Stimulated activated naive CD8-positive, alpha-beta T cell treated with anti-CD3 and anti-CD28 coated beads, Interleukin-15, Interleukin-2, amounts not matched to agents 100 U/mL and 50 U/mL, for 24 hours (primary cell): ENCODE results near the gene MARS2.
"Not testable (repeated sequence)": the region's sequence is repeated elsewhere in the genome, so short reads cannot be mapped to it uniquely, and the experiment has no call there.

Source experiments
- ATAC-seq: fragments of 150-1000 bp; cut with Tn5 transposase; one replicate; pipeline ENCODE4 v1.10.0; 2021
- DNase-seq: peaks from one replicate; pipeline ENCODE4 v3.0.0; 2021

The MARS2 gene

DNA sequence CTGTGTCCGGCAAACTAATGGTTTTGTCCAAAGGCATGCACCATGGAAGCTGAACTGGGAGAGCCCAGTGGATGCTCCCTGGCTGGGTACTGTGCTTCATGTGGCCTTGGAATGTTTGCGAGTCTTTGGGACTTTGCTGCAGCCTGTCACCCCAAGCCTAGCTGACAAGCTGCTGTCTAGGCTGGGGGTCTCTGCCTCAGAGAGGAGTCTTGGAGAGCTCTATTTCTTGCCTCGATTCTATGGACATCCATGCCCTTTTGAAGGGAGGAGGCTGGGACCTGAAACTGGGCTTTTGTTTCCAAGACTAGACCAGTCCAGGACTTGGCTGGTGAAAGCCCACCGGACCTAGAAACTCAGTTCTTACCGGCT lies 1.7 kb downstream of the MARS2 start:
- DNase-seq: no peak
- no peak for ATAC-seq

DNA sequence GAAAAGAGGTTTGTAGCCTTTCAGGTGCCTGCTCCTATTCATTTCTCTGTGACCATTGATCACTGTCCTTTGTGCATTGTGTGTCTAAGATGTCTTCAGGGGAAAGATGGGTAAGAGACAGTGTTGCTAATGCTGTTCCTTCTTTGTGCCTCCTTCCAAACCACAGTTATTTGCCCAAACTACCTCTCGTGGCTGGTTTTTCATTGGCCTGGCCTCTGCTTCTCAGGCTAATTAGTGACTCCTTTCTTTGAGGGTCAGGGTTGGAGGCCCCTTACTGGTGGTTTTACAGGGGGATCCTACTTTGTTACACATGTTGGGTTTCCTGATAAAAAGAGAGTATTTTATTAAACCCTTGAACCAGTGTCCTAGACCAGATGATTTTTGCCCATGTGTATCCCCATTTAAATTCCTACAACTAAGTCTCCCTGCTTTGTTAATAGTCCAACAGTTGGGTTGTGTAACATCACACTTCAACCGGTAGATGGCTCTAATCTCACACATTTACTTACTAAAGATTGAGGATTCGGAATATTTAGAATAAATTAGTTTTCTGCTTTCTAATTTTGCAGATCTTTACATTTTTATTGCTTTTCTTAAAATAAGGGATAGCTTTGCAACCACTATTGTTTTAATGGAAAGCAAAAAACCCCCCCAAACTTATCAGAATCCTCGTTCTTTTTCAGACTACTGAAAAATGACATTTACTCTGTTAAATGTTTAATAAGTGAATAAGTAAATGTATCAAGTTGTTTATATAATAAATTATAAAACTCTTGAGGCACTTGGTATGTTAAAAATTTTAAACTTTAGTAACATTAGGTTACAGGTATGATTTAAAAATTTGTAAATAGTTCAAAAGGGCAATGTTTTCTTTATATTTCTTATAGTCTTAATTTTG lies 2.4 kb downstream of the MARS2 start:
- ATAC-seq (no peak), DNase-seq (no peak)

DNA sequence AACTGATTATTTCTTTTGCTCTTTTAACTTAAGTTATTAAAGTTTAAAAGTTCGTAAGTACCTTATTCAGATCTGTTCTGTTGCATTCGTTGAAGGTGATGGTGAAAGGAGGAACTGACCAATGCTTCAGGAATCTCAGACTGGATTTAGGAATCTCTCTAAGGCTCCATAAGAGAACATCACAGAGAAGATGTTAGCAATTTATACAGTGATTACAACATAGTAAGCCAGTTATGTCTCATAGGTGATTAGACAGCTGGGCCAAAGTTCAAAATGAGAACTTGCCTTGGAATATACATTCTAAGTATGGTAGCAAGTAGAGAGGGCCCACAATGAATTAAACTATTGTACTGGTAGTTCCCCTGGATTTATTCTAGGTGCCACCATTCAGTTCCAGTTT lies 3.2 kb downstream of the MARS2 start:
- DNase-seq: no peak

DNA sequence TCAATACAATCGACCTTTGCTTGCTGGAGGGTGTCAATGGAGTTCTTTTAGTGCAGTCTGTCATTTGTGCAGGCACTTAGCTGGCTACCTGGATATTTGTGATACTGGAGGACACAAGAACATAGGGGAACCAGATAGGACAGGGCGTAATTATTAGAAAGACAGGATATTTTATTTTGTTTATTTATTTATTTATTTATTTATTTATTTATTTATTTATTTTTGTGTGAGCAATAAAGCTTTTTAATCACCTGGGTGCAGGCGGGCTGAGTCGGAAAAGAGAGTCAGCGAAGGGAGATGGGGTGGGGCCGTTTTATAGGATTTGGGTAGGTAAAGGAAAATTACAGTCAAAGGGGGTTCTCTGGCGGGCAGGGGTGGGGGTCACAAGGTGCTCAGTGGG lies 4.0 kb downstream of the MARS2 start:
- DNase-seq, ATAC-seq: not testable (repeated sequence)

More for the DNA sequence above, 3.2 kb downstream of the MARS2 start:
- ATAC-seq: no peak

DNA sequence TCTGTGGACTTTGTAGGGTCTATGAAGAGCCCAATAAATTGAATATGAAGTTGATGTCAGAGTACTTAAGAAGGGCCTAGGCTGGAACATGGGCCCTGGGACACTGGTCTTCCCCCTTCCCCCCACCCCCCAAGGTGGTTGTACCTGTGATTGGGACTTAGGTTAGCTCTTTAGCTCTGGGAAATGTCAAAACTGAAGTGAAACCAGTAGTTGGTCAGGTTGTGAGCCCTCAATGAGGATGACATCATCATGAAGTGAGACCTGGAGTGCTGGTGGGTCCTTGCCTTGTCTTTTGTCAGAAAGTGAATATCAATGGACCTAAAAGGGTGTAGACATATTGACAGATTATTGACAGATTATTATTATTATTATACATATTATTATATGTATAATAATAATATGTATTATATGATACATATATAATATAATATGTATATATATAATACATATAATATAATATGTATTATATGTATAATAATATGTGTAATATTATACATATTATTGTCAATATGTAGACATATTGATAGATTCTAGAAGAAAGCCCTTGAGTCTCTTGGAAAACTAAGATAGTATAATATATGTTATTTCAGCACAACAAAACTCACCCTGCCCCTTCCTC lies 5.4 kb downstream of the MARS2 start:
- ATAC-seq (peak; percentile 74), DNase-seq (peak; percentile 21)

DNA sequence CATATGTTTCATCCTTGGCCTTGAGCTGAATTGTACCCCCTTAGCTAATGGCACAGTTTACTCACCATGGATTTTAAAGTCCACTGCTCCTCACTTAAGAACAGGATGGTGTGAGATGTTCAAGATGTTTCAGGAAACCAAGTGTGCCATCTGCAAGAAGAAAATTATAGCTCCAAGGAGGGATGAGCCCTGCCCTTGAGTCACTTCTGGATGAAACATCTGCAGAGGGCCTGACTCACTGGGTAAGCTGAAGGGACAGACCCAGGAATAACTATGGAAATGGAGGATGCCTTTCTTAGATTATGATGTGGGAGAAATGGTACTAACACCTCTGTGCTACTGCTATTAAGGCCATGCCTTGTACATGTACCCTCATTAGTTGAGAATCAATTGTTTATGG lies 6.4 kb downstream of the MARS2 start:
- no peak for ATAC-seq

DNA sequence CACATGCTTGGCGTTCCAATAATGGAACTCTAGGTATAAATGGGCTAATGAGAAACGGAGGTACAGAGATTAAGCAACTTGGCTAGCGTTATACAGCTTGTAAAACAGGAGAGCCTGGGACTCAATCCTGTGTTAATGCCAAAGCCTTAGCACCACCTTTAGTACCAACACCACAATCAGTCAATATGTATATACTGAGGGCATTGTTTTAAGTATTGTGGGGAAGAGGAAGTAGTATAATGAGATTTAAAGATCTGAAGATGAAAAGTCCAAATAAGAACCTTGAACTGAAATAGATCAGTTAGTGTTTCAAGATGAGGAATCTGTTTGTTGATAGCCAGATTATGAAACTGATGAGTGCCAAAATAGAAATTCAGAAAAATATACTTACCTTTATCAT lies 8.1 kb downstream of the MARS2 start:
- ATAC-seq (no peak), DNase-seq (no peak)

More for the DNA sequence above, 6.4 kb downstream of the MARS2 start:
- no peak for DNase-seq

DNA sequence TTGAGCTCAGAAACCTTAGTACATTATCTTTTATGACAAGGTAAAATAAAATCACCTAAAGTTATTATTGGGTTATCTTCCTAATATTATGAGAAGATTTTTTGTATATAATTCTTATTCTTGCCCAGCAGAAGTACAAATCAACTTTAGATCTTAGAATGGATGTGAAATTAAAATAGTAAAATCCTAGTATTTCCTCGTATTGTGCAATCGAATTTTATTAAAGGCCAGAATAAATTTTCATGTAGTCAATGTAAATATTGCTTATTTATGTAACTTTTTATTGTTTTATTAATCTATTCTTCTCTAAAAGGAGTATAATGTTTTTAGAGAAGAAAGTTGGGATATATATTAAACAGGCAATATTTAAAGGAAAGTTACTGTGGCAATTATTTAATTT lies 12.7 kb downstream of the MARS2 start:
- no peak for DNase-seq
- ATAC-seq: no peak

DNA sequence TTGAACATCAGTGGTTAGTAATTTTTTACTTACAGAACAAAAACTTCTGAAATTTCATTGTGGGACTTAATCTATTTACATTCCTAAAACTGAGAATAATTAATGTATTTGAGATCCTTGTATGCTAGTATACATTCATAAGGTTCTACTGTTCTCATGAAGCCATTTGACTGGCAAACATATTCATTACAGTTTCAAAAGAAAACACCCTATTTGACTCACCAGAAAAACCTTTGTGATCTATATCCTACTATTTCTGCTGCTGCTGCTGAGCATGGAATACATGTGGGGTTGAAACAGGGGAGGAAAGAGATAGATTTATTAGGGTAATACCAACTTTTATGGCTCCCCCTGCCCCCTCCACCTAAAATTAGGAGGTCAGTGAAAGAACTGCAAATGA lies 21.8 kb downstream of the MARS2 start:
- no peak for ATAC-seq

DNA sequence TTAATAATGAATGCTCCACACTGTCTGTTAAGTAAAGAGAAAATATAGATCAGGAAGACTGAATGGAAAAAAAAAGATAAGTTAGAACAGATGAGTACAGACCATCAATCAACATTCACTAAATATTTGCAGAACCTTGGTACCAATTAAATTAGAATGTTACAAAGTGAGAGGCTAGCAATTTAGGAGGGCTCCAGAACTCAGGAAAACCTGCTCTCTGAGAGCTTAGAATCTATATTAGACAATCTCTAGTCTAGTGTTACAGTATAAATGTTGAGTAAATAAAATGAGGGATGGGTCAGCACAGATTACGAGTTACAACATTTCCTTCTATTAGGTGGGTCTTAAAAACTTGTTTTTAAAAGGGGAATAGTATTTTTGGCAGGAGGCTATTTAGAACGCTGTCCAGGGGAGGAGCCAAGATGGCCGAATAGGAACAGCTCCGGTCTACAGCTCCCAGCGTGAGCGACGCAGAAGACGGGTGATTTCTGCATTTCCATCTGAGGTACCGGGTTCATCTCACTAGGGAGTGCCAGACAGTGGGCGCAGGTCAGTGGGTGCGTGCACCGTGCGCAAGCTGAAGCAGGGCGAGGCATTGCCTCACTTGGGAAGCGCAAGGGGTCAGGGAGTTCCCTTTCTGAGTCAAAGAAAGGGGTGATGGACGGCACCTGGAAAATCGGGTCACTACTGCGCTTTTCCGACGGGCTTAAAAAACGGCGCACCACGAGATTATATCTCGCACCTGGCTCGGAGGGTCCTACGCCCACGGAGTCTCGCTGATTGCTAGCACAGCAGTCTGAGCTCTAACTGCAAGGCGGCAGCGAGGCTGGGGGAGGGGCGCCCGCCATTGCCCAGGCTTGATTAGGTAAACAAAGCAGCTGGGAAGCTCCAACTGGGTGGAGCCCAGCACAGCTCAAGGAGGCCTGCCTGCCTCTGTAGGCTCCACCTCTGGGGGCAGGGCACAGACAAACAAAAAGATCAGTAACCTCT lies 23.7 kb downstream of the MARS2 start:
- not testable (repeated sequence) for DNase-seq, ATAC-seq

More for the DNA sequence above, 21.8 kb downstream of the MARS2 start:
- DNase-seq: no peak

DNA sequence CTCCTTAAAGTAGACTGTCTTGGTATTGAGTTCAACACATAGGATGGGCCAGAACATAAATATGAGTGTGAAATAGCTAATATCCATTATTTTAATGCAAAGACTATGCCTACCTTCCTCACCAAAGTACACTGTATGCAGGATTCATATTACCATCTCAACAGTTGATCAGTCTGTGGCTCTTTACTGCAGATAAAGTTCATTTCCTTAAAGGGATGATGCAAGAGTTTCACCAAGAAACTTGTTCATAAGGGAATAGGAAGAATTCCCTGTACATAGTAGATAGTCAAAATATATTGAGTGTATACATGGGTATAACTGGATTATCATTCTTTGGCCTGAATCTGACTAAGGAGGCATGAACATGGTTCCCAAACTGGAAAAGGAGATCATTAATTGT lies 35.0 kb downstream of the MARS2 start:
- no peak for DNase-seq
- ATAC-seq: no peak
